SK-N-SH (cell line): ENCODE results near the gene CYSLTR2. TPM values are rescaled to one million over a fixed set of nuclear protein-coding genes. Genes with fewer than 3 reads are reported as not detected.

Experiments used
- CTCF ChIA-PET: fragments of 300-600, 350-600 bp; formaldehyde crosslinking; extraction: SDS; loops from one replicate; lab custom pipeline; 2021; lab: Yijun Ruan, JAX
- POLR2A ChIA-PET: fragments of 350-600 bp; sonication (Branson Sonifier 250); formaldehyde crosslinking; extraction: SDS; loops from one replicate; lab custom pipeline; 2020; ENCODE audit warnings: antibody characterized with exemption, inconsistent platforms; lab: Yijun Ruan, JAX
- DNase-seq: peaks from one replicate; pipeline ENCODE4 v3.0.0; 2012
- H2AFZ ChIP-seq: fragments of 200-600 bp; sonication (generic); 2 replicates; pipeline ENCODE4 v1.8.1; 2016; ENCODE audit warnings: antibody characterized with exemption, mild to moderate bottlenecking, low read depth
- H3F3A ChIP-seq: fragments of 200-600 bp; sonication (generic); replicated peaks from 2 replicates; pipeline ENCODE3; 2016; ENCODE audit warnings: antibody characterized with exemption, mild to moderate bottlenecking; ENCODE audit not compliant: insufficient read depth
- H3K27ac ChIP-seq, 2 experiments: fragments of 200-500 bp in 1 of 2; fragments of 200-600 bp in 1 of 2; sonication (Bioruptor generic) in 1 of 2; sonication (generic), shearing (Covaris generic) in 1 of 2; 2 replicates each; pipeline versions ENCODE4 v1.5.1 to v1.6.1; 2014 to 2016; ENCODE audit warnings: low read depth in 2 of 2, inconsistent platforms in 1 of 2, low read length in 1 of 2, mild to moderate bottlenecking in 1 of 2, mixed read lengths in 1 of 2
- H3K27me3 ChIP-seq: fragments of 200-600 bp; sonication (generic), shearing (Covaris generic); 2 replicates; pipeline ENCODE4 v1.6.1; 2016; ENCODE audit warnings: mixed run types; ENCODE audit not compliant: insufficient read depth
- H3K36me3 ChIP-seq, 2 experiments: fragments of 200-500 bp in 1 of 2; fragments of 200-600 bp in 1 of 2; sonication (Bioruptor generic) in 1 of 2; sonication (generic) in 1 of 2; replicated peaks in 1 of 2; 2 replicates each; pipeline versions ENCODE3 to v1.5.1; 2014 to 2016; ENCODE audit warnings: low read length in 1 of 2, mild to moderate bottlenecking in 1 of 2; ENCODE audit not compliant: insufficient read depth in 2 of 2, control insufficient read depth in 1 of 2
- H3K4me1 ChIP-seq, 2 experiments: fragments of 200-500 bp in 1 of 2; fragments of 200-600 bp in 1 of 2; sonication (Bioruptor generic) in 1 of 2; sonication (generic), shearing (Covaris generic) in 1 of 2; 2 replicates each; pipeline versions ENCODE4 v1.5.1 to v1.6.1; 2014 to 2016; ENCODE audit warnings: low read depth in 1 of 2, low read length in 1 of 2, mixed run types in 1 of 2; ENCODE audit not compliant: insufficient read depth in 2 of 2, control insufficient read depth in 1 of 2
- H3K4me2 ChIP-seq: fragments of 200-600 bp; sonication (generic), shearing (Covaris generic); 2 replicates; pipeline ENCODE4 v1.6.1; 2017; ENCODE audit warnings: mixed run types
- H3K4me3 ChIP-seq, 2 experiments: fragments of 200-500 bp in 1 of 2; fragments of 200-600 bp in 1 of 2; sonication (Bioruptor generic) in 1 of 2; sonication (generic), shearing (Covaris generic) in 1 of 2; 2 replicates each; pipeline versions ENCODE4 v1.5.1 to v1.8.1; 2014 to 2016; ENCODE audit warnings: low read depth in 2 of 2, inconsistent platforms in 1 of 2, low read length in 1 of 2, mild to moderate bottlenecking in 1 of 2, mixed read lengths in 1 of 2, moderate library complexity in 1 of 2
- H3K79me2 ChIP-seq: fragments of 200-600 bp; sonication (generic); 2 replicates; pipeline ENCODE4 v1.8.1; 2017; ENCODE audit warnings: mild to moderate bottlenecking; ENCODE audit not compliant: insufficient read depth
- H3K9ac ChIP-seq: fragments of 200-600 bp; sonication (generic); 2 replicates; pipeline ENCODE4 v1.6.1; 2017; ENCODE audit warnings: mixed run types
- H3K9me2 ChIP-seq: fragments of 200-600 bp; sonication (generic); 2 replicates; pipeline ENCODE4 v1.6.1; 2017; ENCODE audit warnings: mixed run types
- H3K9me3 ChIP-seq: fragments of 200-600 bp; sonication (generic); 2 replicates; pipeline ENCODE4 v1.6.1; 2017; ENCODE audit warnings: mixed run types, mild to moderate bottlenecking, moderate library complexity
- H4K20me1 ChIP-seq: fragments of 200-600 bp; sonication (generic); 2 replicates; pipeline ENCODE4 v1.6.1; 2017; ENCODE audit warnings: mild to moderate bottlenecking, mixed run types; ENCODE audit not compliant: insufficient read depth
- CTCF ChIP-seq: fragments of 200-600 bp; sonication (generic); IDR thresholded peaks from 2 replicates; pipeline ENCODE4 v1.6.1; 2017; ENCODE audit warnings: antibody characterized with exemption, mild to moderate bottlenecking, moderate library complexity
- ELF1 ChIP-seq: IDR thresholded peaks from 2 replicates; pipeline ENCODE4 v1.4.0; 2012
- EP300 ChIP-seq, 2 experiments: IDR thresholded peaks; 2 replicates each; pipeline versions ENCODE4 v1.4.0 to v1.6.1; 2012; ENCODE audit warnings: borderline replicate concordance in 1 of 2, low read depth in 1 of 2, low read length in 1 of 2
- EZH2phosphoT487 ChIP-seq: fragments of 200-600 bp; sonication (generic); IDR thresholded peaks from 2 replicates; pipeline ENCODE4 v1.6.1; 2017; ENCODE audit warnings: low read depth, mixed run types, mild to moderate bottlenecking, antibody characterized with exemption, moderate library complexity, borderline replicate concordance
- FOSL2 ChIP-seq: IDR thresholded peaks from 2 replicates; pipeline ENCODE4 v1.4.0; 2012; ENCODE audit warnings: low read depth, mild to moderate bottlenecking, moderate library complexity, borderline replicate concordance
- FOXJ3 ChIP-seq: sonication (generic); formaldehyde crosslinking; IDR thresholded peaks from 2 replicates; pipeline ENCODE4 v1.5.1; 2020; ENCODE audit warnings: mild to moderate bottlenecking, missing genetic modification reagents
- GATA2 ChIP-seq: sonication (generic); formaldehyde crosslinking; IDR thresholded peaks from 2 replicates; pipeline ENCODE4 v1.5.0; 2020; ENCODE audit warnings: mild to moderate bottlenecking, missing genetic modification reagents
- IRF3 ChIP-seq: fragments of 150-350 bp; IDR thresholded peaks from 2 replicates; pipeline ENCODE4 v1.6.1; 2016; ENCODE audit warnings: mild to moderate bottlenecking, low read depth, low read length
- MXI1 ChIP-seq: IDR thresholded peaks from 2 replicates; pipeline ENCODE4 v1.6.1; 2012; ENCODE audit warnings: mild to moderate bottlenecking, low read depth, low read length, improper control_type of control experiment
- NFIC ChIP-seq: IDR thresholded peaks from 2 replicates; pipeline ENCODE4 v1.4.0; 2012; ENCODE audit warnings: borderline replicate concordance
- PBX3 ChIP-seq: IDR thresholded peaks from 2 replicates; pipeline ENCODE4; 2012
- POLR2AphosphoS5 ChIP-seq: IDR thresholded peaks from 2 replicates; pipeline ENCODE4 v1.6.1; 2012; ENCODE audit warnings: low read depth, low read length
- RCOR1 ChIP-seq: fragments of 150-350 bp; IDR thresholded peaks from 2 replicates; pipeline ENCODE4 v1.6.1; 2017; ENCODE audit warnings: antibody characterized with exemption, low read length
- RFX5 ChIP-seq: IDR thresholded peaks from 2 replicates; pipeline ENCODE4 v1.6.1; 2012; ENCODE audit warnings: mild to moderate bottlenecking, improper control_type of control experiment, low read length
- SIN3A ChIP-seq: IDR thresholded peaks from 2 replicates; pipeline ENCODE4 v1.6.1; 2012; ENCODE audit warnings: low read depth, mild to moderate bottlenecking, low read length, moderate library complexity, borderline replicate concordance
- TAF1 ChIP-seq: IDR thresholded peaks from 2 replicates; pipeline ENCODE4 v1.6.1; 2012; ENCODE audit warnings: low read depth, mild to moderate bottlenecking, low read length, moderate library complexity, borderline replicate concordance
- TCF12 ChIP-seq: IDR thresholded peaks from 2 replicates; pipeline ENCODE4 v1.4.0; 2012
- TEAD4 ChIP-seq: IDR thresholded peaks from 2 replicates; pipeline ENCODE4 v1.4.0; 2012; ENCODE audit warnings: mild to moderate bottlenecking, borderline replicate concordance; ENCODE audit not compliant: insufficient read depth
- USF1 ChIP-seq: IDR thresholded peaks from 2 replicates; pipeline ENCODE4 v1.4.0; 2012; ENCODE audit warnings: low read depth, borderline replicate concordance
- WGBS: methylation state at CpG from one replicate; pipeline ENCODE4 v1.1.6; 2017; ENCODE audit warnings: low lambda C conversion rate; 5-methylcytosine and 5-hydroxymethylcytosine counted together
- polyA plus RNA-seq, 3 experiments: library from polyadenylated mRNA; depleted of rRNA; stranded (reverse); fragments of >200 nt; gene quantifications; 2 replicates each; pipeline ENCODE4 v1.2.3, GENCODE V29; 2012

The CYSLTR2 gene
- polyA plus RNA-seq, 1 of the 3 experiments (the other 2 are of a cell fraction), result 0.12 TPM

GRCh38 chr13:48712141-48712540 lies 58.4 kb downstream of the CYSLTR2 start:
- no peak for DNase-seq
- Histone ChIP-seq H3K9me2 (no peaks in the 10 kb centered on the region), H3F3A (no peaks in the 10 kb centered on the region), H3K9me3 (peaks cover 20% of the 10 kb centered on the region), H3K27ac (no peak overlapping the region), H3K36me3 (peaks cover 0 to 7% of the 10 kb centered on the region in 2 experiments), H2AFZ (no peak overlapping the region), H3K4me1 (no peaks in the 10 kb centered on the region; a peak in 1 of 4 replicates), H3K4me2 (no peak overlapping the region)
- TF ChIP-seq PBX3 (no peak), EZH2phosphoT487 (no peak), RFX5 (no peak), ELF1 (no peak), TEAD4 (no peak), SIN3A (no peak), GATA2 (CRISPR knock-in tag) (no peak), USF1 (no peak), IRF3 (no peak), TCF12 (no peak), EP300 (IDR thresholded peaks at IDR 0.05; ENCODE audit: borderline replicate concordance in 1 of 2, low read depth in 1 of 2, low read length in 1 of 2) (no peak), TAF1 (no peak)
- TF ChIP-seq, all 33 proteins: peak for 0
- Histone ChIP-seq H3K79me2 (no peaks in the 10 kb centered on the region), H3K27me3 (no peaks in the 10 kb centered on the region; the same call in 1 of the 2 replicates), H3K4me3 (no peak overlapping the region), H3K9ac (no peak overlapping the region), H4K20me1 (no peaks in the 10 kb centered on the region)
- CTCF ChIA-PET, result interaction anchor here (0.9 to 1.5 kb wide), 4 partner anchors 9 to 117 kb away, joined by 3 to 4 read pairs (median 3); no protein-coding TSS in a partner anchor
- POLR2A ChIA-PET, result no interaction called here

- 2% methylated on average over 1 of the region's 1 CpG for WGBS
- Histone ChIP-seq H3K4me1 (no peaks in the 10 kb centered on the region), H3K9ac (no peak overlapping the region), H3K9me2 (no peaks in the 10 kb centered on the region), H3K4me3 (no peak overlapping the region), H3F3A (no peaks in the 10 kb centered on the region), H2AFZ (no peak overlapping the region), H3K27ac (no peak overlapping the region), H3K36me3 (peaks cover 0 to 7% of the 10 kb centered on the region in 2 experiments), H3K27me3 (no peaks in the 10 kb centered on the region), H3K79me2 (no peaks in the 10 kb centered on the region), H3K4me2 (no peak overlapping the region), H4K20me1 (no peaks in the 10 kb centered on the region), H3K9me3 (peaks cover 29% of the 10 kb centered on the region)
- TF ChIP-seq POLR2AphosphoS5, result no peak
- TF ChIP-seq RCOR1, result no peak
- no peak for TF ChIP-seq MXI1
- TF ChIP-seq CTCF, result no peak
- TF ChIP-seq FOSL2, result no peak
- TF ChIP-seq FOXJ3, result no peak
- no peak for TF ChIP-seq EZH2phosphoT487
- TF ChIP-seq NFIC, result no peak
- ChIA-PET POLR2A (no interaction called here), CTCF (no interaction called here)
- no peak for DNase-seq
Measured at GRCh38 chr13:48715977-48716376, 62.2 kb downstream of the CYSLTR2 start.
